ENCODE data around the gene SPINK8. TPM values are rescaled to one million over a fixed set of nuclear protein-coding genes. Genes with fewer than 3 reads are reported as not detected.

SPINK8 gene
- total and polyA plus RNA-seq, 2 donors (not counting 3 experiments of a cell fraction or from before 2014, with no cell fraction given), result not detected

- Histone ChIP-seq H3K27me3 (ENCODE audit: control insufficient read depth in 2 of 2, insufficient read depth in 2 of 2, low read length in 2 of 2) (peaks cover 12 to 31% of the 10 kb centered on the region in 2 experiments), H3K4me2 (ENCODE audit: insufficient read depth, low read length) (no peak overlapping the region), H2AFZ (ENCODE audit: low read depth, low read length) (no peak overlapping the region), H3K27ac (ENCODE audit: insufficient read depth, low read depth, low read length) (no peak overlapping the region), H3K9me3 (replicated peaks; ENCODE audit: control insufficient read depth, insufficient read depth, low read length) (no peaks in the 10 kb centered on the region), H3K79me2 (ENCODE audit: control insufficient read depth, insufficient read depth, low read length) (no peaks in the 10 kb centered on the region), H3K4me3 (replicated peaks in 1 of 3; ENCODE audit: insufficient read depth in 1 of 3, low read depth in 1 of 3, low read length in 3 of 3) (no peak overlapping the region), H3K4me1 (ENCODE audit: control insufficient read depth, extremely low read depth, insufficient read depth, low read length) (peaks cover 2% of the 10 kb centered on the region), H3K9ac (replicated peaks; ENCODE audit: extremely low read depth, insufficient read depth, low read length) (no peak overlapping the region), H3K9me1 (replicated peaks; ENCODE audit: control insufficient read depth, extremely low read depth, insufficient read depth, low read length) (no peaks in the 10 kb centered on the region), H3K36me3 (ENCODE audit: control insufficient read depth in 2 of 2, extremely low read depth in 1 of 2, insufficient read depth in 2 of 2, low read length in 2 of 2) (no peaks in the 10 kb centered on the region), H4K20me1 (replicated peaks; ENCODE audit: control insufficient read depth, extremely low read depth, insufficient read depth, low read length) (no peaks in the 10 kb centered on the region)
- ChIA-PET POLR2A (no interaction called here), CTCF (interaction anchor here (3.4 kb wide), 1 partner anchor 130 kb away, joined by 13 read pairs; no protein-coding TSS in a partner anchor)
- DNase-seq (ENCODE audit: low read depth, low spot score), result no peak
- no peak for TF ChIP-seq JUN (IDR thresholded peaks at IDR 0.05; ENCODE audit: borderline replicate concordance, insufficient read depth, insufficient read length, low read depth)
- no peak for TF ChIP-seq MYC (IDR thresholded peaks at IDR 0.05; ENCODE audit: low read depth, low read length)
- no peak for TF ChIP-seq CTCF (IDR thresholded peaks at IDR 0.05; ENCODE audit: extremely low read depth in 1 of 2, insufficient read depth in 1 of 2, low read depth in 1 of 2, low read length in 2 of 2)
- no peak for TF ChIP-seq POLR2A (IDR thresholded peaks at IDR 0.05; ENCODE audit: low read depth, low read length)
- no peak for TF ChIP-seq EZH2 (IDR thresholded peaks at IDR 0.05; ENCODE audit: borderline replicate concordance, low read depth, low read length, severe bottlenecking)
- no peak for TF ChIP-seq POLR2AphosphoS5 (IDR thresholded peaks at IDR 0.05; ENCODE audit: insufficient read depth, low read depth, low read length)
- FAIRE-seq, result no peak
- BruUV-seq (replicated peaks), result no TSS peak
- dilution Hi-C loops (cut with MboI; ENCODE audit: extremely low pct_ligation_motif_present, low sequenced_read_pairs), result no loop called here
- intact Hi-C loops (cut with micrococcal nuclease), result no loop called here
Observed at GRCh38 chr3:48306290-48306689, 27.2 kb downstream of the SPINK8 start.

GRCh38 chr3:48305396-48305795, 28.1 kb downstream of the SPINK8 start:
- FAIRE-seq (no peak), DNase-seq (ENCODE audit: low read depth, low spot score) (no peak)
- no TSS peak for BruUV-seq (replicated peaks)
- no peaks in the 10 kb centered on the region for H3K36me3 ChIP-seq (ENCODE audit: control insufficient read depth in 2 of 2, extremely low read depth in 1 of 2, insufficient read depth in 2 of 2, low read length in 2 of 2)
- POLR2A ChIA-PET, result no interaction called here
- intact Hi-C loops (cut with micrococcal nuclease), result no loop called here
- no peak overlapping the region for H2AFZ ChIP-seq (ENCODE audit: low read depth, low read length)
- H3K4me3 ChIP-seq (replicated peaks in 1 of 3; ENCODE audit: insufficient read depth in 1 of 3, low read depth in 1 of 3, low read length in 3 of 3), result no peak overlapping the region
- peaks cover 4% of the 10 kb centered on the region for H3K4me1 ChIP-seq (ENCODE audit: control insufficient read depth, extremely low read depth, insufficient read depth, low read length)
- H3K4me2 ChIP-seq (ENCODE audit: insufficient read depth, low read length), result no peak overlapping the region
- no peaks in the 10 kb centered on the region for H4K20me1 ChIP-seq (replicated peaks; ENCODE audit: control insufficient read depth, extremely low read depth, insufficient read depth, low read length)
- CTCF ChIA-PET, result interaction anchor here (3.4 kb wide), 1 partner anchor 131 kb away, joined by 13 read pairs; no protein-coding TSS in a partner anchor
- no peak overlapping the region for H3K27ac ChIP-seq (ENCODE audit: insufficient read depth, low read depth, low read length)
- TF ChIP-seq CTCF (IDR thresholded peaks at IDR 0.05; ENCODE audit: extremely low read depth in 1 of 2, insufficient read depth in 1 of 2, low read depth in 1 of 2, low read length in 2 of 2), result no peak
- no peaks in the 10 kb centered on the region for H3K9me3 ChIP-seq (replicated peaks; ENCODE audit: control insufficient read depth, insufficient read depth, low read length)
- H3K9me1 ChIP-seq (replicated peaks; ENCODE audit: control insufficient read depth, extremely low read depth, insufficient read depth, low read length), result no peaks in the 10 kb centered on the region
- H3K9ac ChIP-seq (replicated peaks; ENCODE audit: extremely low read depth, insufficient read depth, low read length), result no peak overlapping the region
- peaks cover 12 to 31% of the 10 kb centered on the region in 2 experiments for H3K27me3 ChIP-seq (ENCODE audit: control insufficient read depth in 2 of 2, insufficient read depth in 2 of 2, low read length in 2 of 2)
- H3K79me2 ChIP-seq (ENCODE audit: control insufficient read depth, insufficient read depth, low read length), result peaks cover 2% of the 10 kb centered on the region
- dilution Hi-C loops (cut with MboI; ENCODE audit: extremely low pct_ligation_motif_present, low sequenced_read_pairs), result no loop called here

Data from endothelial cell of umbilical vein (primary cell).